GM12873 (cell line): Measurements from ENCODE around the gene TRPM2.

Source experiments
- CTCF ChIP-seq: IDR thresholded peaks from 2 replicates; pipeline ENCODE4 v1.5.1; 2012; ENCODE audit warnings: low read depth, mild to moderate bottlenecking, moderate library complexity, low read length, control low read depth; ENCODE audit not compliant: insufficient read depth; ENCODE audit errors: missing control alignments

Gene TRPM2

GRCh38 chr21:44456915-44457736 lies 103.7 kb downstream of the TRPM2 start:
- TF ChIP-seq CTCF: no peak

- no peak for TF ChIP-seq CTCF
Observed at GRCh38 chr21:44458971-44459711, 105.7 kb downstream of the TRPM2 start.

GRCh38 chr21:44459712-44460440 lies 106.5 kb downstream of the TRPM2 start:
- no peak for TF ChIP-seq CTCF

- TF ChIP-seq CTCF: no peak
Observed at GRCh38 chr21:44460441-44460755, 107.0 kb downstream of the TRPM2 start.

- no peak for TF ChIP-seq CTCF
Observed at GRCh38 chr21:44461005-44461404, 107.6 kb downstream of the TRPM2 start.

GRCh38 chr21:44461464-44462001 lies 108.1 kb downstream of the TRPM2 start:
- no peak for TF ChIP-seq CTCF
